CD4-positive, alpha-beta T cell treated with Interleukin-6 for 4 hours (primary cell): ENCODE data around the gene ADAMTS2.

Experiments used
- DNase-seq: peaks from one replicate; pipeline ENCODE4 v3.0.0-alpha.2; 2020; ENCODE audit warnings: mixed read lengths

Gene ADAMTS2

GRCh38 chr5:179371681-179372680 is 26.7 kb upstream of the ADAMTS2 start:
- no peak for DNase-seq

GRCh38 chr5:179371121-179371510 is 25.9 kb upstream of the ADAMTS2 start:
- DNase-seq, result no peak

GRCh38 chr5:179370490-179371120 is 25.3 kb upstream of the ADAMTS2 start:
- DNase-seq, result no peak

GRCh38 chr5:179369530-179369884 is 24.2 kb upstream of the ADAMTS2 start:
- DNase-seq, result no peak

- DNase-seq, result no peak
These were observed 23.7 kb upstream of the ADAMTS2 start for GRCh38 chr5:179368806-179369529.

- no peak for DNase-seq
These were observed 23.0 kb upstream of the ADAMTS2 start for GRCh38 chr5:179368126-179368805.

GRCh38 chr5:179367491-179367890 is 22.2 kb upstream of the ADAMTS2 start:
- DNase-seq, result no peak

GRCh38 chr5:179362355-179362754 is 17.1 kb upstream of the ADAMTS2 start:
- no peak for DNase-seq

- DNase-seq, result no peak
These were observed 15.9 kb upstream of the ADAMTS2 start for GRCh38 chr5:179361037-179361603.

- no peak for DNase-seq
These were observed 11.8 kb upstream of the ADAMTS2 start for GRCh38 chr5:179357031-179357430.

GRCh38 chr5:179355976-179356974 is 11.0 kb upstream of the ADAMTS2 start:
- DNase-seq, result no peak

GRCh38 chr5:179354305-179354882 is 9.1 kb upstream of the ADAMTS2 start:
- DNase-seq, result no peak

GRCh38 chr5:179348843-179349242 is 3.6 kb upstream of the ADAMTS2 start:
- DNase-seq, result no peak

GRCh38 chr5:179348011-179348530 is 2.8 kb upstream of the ADAMTS2 start:
- DNase-seq, result no peak

GRCh38 chr5:179347581-179347980 is 2.3 kb upstream of the ADAMTS2 start:
- DNase-seq, result no peak

GRCh38 chr5:179346875-179347274 is 1.6 kb upstream of the ADAMTS2 start:
- DNase-seq, result no peak

GRCh38 chr5:179346401-179346800 is 1.1 kb upstream of the ADAMTS2 start:
- DNase-seq, result no peak

- no peak for DNase-seq
These were observed 153 bp downstream of the ADAMTS2 start for GRCh38 chr5:179345183-179345432.

GRCh38 chr5:179344431-179345182 is 654 bp downstream of the ADAMTS2 start:
- no peak for DNase-seq
